Activated CD8-positive, alpha-beta memory T cell treated with anti-CD3 and anti-CD28 coated beads for 1 hour (primary cell): Measurements from ENCODE around the gene COL23A1.

ENCODE experiments used
- DNase-seq, 2 donors: peaks; one replicate each; pipeline ENCODE4 v3.0.0-alpha.2; 2020; ENCODE audit warnings: low read depth in 1 of 2; ENCODE audit errors: extremely low read depth in 1 of 2

Gene COL23A1

DNA sequence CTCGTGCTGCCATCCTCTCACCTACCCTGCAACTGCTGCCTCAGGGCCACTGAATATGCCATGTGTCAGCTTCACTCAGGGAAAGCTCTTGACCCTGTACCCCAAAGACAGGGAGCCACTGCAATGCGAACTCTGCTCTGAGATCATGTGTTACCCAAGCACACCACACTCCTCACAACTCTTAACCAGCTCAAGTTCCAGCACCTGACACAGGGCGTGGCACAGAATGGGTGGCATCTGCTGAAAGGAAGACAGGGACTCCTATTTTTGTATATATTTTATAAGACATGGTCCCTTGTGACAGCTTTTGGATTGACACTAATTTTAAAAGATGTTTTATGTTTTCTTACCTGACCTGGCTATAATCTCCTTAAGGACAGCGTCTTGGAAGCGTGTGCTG lies 368.3 kb downstream of the COL23A1 start:
- DNase-seq, result no peak

GRCh38 chr5:178221282-178221681 lies 368.9 kb downstream of the COL23A1 start:
- no peak for DNase-seq

DNA sequence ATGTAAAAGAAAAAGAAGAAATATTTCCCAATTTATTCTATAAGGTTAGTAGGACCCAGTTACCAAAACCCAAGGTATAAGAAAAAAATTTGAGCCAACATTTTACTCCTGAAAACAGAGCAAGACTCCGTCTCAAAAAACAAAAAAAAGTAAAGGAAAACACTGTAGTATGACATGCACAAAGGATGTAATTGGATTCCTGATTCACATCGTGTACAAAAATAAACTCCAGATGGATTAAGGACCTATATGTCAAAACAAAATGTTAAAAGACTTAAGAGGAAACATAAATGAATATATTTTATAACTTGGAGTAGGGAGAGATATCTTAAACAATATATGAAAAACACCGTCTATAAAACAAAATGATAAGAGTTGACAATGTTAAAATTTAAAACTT lies 371.4 kb downstream of the COL23A1 start:
- no peak for DNase-seq

DNA sequence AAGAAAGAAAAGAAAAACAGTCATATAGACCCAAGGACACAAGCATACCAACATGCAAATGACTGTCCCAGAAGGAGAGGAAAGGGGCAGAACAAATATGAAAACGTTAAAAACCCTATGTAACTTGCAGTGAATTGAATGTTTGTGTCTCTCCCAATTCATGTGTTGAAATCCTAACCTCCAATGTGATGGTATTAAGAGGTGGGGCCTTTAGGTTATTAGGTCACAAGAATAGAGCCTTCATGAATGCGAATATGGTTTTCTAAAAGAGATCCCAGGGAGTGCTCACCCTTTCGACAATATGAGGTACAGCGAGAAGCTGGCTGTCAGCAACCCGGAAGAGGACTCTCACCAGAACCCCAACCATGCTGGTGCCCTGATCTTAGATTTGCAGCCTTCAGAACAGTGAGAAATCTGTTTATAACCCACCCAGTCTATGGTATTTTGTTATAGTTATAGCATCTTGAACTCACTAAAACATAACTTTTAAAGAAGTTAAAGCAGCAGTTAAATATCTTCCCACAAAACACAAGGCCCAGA lies 371.9 kb downstream of the COL23A1 start:
- DNase-seq, result no peak

DNA sequence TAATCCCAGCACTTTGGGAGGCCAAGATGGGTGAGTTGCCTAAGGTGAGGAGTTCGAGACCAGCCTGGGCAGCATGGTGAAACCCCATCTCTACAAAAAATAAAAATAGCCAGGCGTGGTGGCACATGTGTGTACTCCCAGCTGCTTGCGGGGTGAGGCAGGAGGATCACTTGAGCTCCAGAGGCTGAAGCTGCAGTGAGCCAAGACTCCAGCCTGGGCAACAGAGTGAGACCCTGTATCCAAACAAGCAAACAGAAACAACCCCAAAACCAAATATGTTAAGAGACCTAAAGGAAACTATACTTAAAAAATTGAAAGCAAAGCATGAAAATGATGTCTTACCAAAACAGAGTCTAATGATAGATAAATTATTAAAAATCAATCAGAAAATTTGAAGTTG lies 373.4 kb downstream of the COL23A1 start:
- no peak for DNase-seq

- DNase-seq, result no peak
Measured at GRCh38 chr5:178216088-178216534, 374.1 kb downstream of the COL23A1 start.

- no peak for DNase-seq
Measured at GRCh38 chr5:178215280-178216002, 374.8 kb downstream of the COL23A1 start.

DNA sequence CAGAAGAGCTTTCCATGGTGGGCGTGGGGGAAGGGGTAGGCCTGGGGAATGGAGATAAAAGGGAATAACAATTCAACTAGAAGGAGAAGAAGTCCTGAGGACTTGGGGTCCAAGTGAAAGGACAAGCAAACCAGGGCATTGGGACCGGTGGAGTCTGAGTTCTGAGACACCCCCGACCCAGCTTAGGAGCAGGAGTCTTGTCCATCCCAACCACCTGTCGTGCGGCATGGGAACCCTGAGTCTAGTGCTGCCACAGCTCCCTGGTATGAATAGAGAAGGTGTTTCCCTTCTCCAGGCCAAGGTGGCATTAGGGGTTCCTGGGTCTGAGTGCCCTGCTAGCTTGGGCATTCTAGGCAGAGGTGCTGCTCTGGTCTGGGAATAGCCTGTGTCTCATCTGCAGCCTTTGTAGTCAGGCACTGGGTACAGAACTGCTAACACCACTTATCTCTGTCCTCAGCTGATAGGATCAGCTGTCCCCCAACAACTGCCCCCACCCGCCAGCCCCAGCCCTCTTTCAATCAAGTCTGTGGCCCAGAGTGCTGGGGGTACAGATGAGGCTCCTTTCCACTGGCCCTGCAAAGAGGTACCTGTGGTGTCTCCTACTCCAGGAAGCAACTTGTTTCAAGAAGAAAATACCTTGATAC lies 375.9 kb downstream of the COL23A1 start:
- DNase-seq, result no peak

DNA sequence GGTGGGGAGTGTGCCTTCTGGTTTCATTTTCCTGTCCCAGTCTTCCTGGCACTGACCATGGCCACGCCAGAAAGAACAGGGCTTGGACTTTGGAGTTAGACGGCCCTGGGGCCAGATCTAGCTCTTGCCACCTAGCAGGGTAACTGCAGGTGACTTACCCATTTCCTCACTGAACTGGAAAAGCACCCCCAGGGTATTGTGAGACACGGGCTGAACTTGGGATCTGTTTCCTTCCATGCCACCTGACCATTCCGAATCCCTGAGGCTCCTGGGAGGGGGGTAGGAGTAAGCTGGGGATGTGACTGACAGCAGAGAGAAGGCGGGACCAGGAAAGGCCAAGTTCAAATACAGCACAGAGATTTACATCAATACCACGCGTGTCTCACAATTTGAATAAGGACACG lies 376.4 kb downstream of the COL23A1 start:
- no peak for DNase-seq

- no peak for DNase-seq
Measured at GRCh38 chr5:178213003-178213461, 377.2 kb downstream of the COL23A1 start.

DNA sequence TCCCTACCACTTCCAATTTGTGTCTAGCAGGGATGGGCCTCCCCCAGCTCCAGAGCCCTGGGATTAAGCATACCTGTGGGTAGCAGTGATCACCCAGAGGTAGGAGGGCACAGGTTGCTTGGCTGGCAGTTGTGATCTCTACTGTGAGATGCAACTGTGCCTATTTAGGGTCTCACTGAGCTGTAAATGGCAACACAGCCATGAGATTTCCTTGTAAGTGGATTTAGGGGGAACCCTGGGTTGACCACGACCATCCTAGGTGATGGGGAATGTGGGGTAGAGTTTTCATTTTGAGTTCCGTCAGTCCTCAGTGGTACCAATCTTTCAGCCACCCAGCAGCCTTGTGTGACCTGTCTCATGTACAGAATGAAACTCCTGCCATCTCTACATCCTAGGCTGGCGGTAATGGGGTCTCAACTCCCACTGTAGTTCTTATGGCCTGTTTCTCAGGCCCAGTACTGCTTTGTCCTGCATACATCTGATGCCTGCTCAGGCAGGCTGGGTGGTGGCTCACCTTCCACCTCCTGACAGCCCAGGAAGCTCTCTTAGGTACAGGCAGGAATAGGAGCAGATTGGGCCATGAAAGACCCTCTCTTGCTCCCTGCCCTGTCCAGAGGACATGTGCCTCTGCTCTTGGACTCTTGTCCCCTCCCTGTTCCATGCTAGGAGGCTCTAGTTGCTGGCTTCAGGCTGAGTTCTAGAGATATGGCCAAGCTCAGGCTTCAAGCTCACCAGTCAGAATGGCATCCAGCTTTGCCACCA lies 377.8 kb downstream of the COL23A1 start:
- no peak for DNase-seq

GRCh38 chr5:178211095-178212048 lies 378.8 kb downstream of the COL23A1 start:
- DNase-seq, result no peak

DNA sequence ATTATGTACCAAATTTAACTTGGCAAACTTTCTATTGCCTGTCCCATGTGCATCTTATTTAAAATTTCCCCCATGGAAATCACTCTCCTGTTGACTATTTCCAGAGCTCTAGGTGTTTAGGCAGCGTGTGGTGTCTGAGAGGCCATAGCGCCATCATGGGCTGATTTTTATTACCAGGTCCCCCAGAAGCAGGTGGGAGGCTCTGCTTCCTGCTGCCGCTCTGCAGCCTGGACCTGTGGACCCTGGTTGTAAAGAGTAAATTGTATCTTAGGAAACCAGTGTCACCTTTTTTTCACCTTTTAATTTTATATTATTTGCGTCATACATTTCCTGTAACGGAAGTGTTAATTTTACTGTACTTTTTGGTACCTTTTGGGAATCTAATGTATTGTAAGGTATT lies 379.5 kb downstream of the COL23A1 start:
- no peak for DNase-seq

DNA sequence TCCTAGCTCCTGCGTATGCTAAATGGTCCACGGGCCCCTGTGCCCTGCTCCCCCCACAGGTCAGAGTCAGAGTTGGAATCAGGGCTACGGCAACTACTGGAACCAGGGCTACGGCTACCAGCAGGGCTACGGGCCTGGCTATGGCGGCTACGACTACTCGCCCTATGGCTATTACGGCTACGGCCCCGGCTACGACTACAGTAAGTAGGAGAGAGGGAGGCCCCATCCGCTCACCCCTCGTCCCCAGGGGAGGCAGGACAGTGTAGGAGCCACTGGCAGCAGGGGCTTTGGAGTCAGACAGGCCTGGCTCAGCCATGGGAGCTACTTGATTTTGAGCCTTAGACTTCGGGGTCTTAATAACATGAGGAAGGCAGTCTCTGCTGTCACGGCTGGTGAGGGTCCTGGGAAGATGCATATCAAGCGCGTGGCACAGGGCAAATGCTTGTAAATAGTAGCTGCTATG lies 380.1 kb downstream of the COL23A1 start:
- DNase-seq, result no peak

GRCh38 chr5:178209334-178210072 lies 380.7 kb downstream of the COL23A1 start:
- DNase-seq, result no peak

DNA sequence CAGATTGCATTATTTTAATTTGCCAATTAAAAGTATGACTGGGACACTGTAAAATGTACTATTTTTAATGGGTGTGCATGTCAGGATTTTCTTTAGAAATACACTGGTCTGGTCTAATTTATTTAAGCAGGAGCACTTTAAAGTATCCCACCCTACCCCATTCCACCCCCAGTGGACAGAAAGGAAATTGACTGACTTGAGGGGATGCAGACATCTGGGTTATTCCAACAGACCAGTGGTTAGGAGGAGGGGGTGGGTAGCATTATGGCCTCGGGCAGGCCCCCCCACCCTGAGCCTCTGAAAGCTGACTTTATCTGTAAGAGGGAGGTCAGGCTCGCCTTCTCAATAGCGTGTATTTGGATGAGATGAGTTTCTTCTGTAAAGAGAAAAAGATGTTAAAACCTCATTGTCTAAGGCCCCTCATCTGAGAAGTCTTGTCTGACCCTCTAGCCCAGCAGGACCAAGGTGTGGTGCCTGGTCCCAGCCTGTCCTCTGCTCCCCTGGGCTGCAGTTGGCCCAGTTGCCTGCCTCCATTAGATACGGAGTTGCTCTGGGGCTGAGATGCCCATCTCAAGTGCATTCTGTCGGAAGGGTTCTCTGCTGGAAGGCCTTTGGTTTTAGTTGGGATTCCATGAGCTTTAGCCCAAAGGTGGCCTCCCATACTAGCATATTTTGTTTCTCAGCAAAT lies 381.5 kb downstream of the COL23A1 start:
- DNase-seq, result no peak

GRCh38 chr5:178207917-178208280 lies 382.3 kb downstream of the COL23A1 start:
- DNase-seq, result no peak

DNA sequence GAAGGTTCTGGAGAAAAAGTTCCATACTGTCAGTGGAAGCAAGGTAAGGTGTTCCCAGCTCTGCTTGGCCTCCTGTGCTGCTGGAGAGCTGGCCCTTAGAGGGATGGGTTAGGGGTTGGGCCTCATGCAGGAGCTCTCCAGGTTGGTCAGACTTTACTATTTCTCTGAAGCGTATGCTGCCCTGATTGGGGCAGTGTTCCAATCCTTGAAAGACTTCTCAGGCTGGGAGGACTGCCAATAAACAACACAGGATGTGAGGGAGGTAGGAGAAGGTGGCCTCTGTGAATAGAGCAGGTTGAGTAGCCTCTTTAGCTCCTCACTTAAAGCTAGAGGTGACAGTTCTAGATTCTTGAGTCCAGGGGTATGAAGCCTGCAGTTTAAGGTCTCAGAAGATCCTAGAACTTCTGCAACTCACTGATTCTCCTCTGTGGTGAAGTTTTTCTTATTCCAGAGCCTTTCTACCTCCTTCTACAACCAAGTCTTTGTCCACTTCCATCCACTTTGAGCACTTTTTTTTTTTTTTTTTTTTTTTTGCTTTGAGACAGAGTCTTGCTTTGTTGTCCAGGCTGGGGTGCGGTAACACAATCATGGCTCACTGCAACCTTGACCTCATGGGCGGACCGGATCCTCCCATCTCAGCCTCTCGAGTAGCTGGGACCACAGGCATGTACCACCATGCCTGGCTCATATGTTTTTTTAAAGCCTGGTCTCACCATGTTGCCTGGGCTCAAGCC lies 382.8 kb downstream of the COL23A1 start:
- no peak for DNase-seq
